ENCODE results near the gene RHOD. TPM values are rescaled to one million over a fixed set of nuclear protein-coding genes. Genes with fewer than 3 reads are reported as not detected.

Gene RHOD
- total and polyA plus RNA-seq, 2 of the 8 experiments (the other 6 are each of a cell fraction or from before 2014, with no cell fraction given), result 12.1 to 17.6 TPM

DNA sequence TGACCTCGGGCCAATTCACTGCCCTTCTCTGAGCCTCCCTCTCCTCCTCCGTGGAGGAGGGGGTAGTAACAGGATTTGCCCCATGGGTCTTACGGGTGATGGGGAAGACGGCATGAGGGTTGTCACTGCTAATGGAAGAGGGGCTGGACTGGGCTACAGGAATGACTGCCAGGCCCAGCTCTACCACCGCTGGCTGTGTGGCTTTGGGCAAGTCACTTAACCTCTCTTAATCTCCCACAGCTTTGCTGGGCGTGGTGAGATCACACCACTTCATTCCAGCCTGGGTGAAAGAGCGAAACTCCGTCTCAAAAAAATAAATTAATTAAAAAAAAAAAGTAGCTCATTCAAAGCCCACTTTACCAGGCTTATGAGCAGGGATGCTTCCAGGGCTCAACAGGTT is 30.9 kb upstream of the RHOD start (continued):
- TF ChIP-seq EGR1 (IDR thresholded peaks at IDR 0.05; ENCODE audit: borderline replicate concordance, low read depth, low read length) (no peak), CHD2 (IDR thresholded peaks at IDR 0.05; ENCODE audit: low read length) (no peak), SIN3A (conservative IDR thresholded peaks at IDR 0.05 in 1 of 2, IDR thresholded peaks at IDR 0.05 in 1 of 2; ENCODE audit: low read depth in 1 of 2, low read length in 2 of 2) (no peak)

All from H1 (cell line).